ENCODE results near the gene ATF6B.
"Not testable (repeated sequence)": the region's sequence is repeated elsewhere in the genome, so short reads cannot be mapped to it uniquely, and the experiment has no call there.

Gene ATF6B

GRCh38 chr6:32153564-32154513 is 25.8 kb upstream of the ATF6B start, which contains the start of gene PPT2:
Gene PPT2, plus strand, starts transcription at chr6:32154141. Its CDS starts 454 bp downstream, at chr6:32154595.
- DNase-seq, result peak; percentile 85

- no peak for DNase-seq
These were observed 24.9 kb upstream of the ATF6B start for GRCh38 chr6:32152769-32153563.

- DNase-seq, result no peak
These were observed 24.1 kb upstream of the ATF6B start, which contains the start of gene PRRT1 for GRCh38 chr6:32151863-32152768. Gene PRRT1, minus strand, starts transcription at chr6:32151939. Its CDS starts 112 bp downstream, at chr6:32151827.

GRCh38 chr6:32151181-32151862 is 23.3 kb upstream of the ATF6B start:
- peak; percentile 89 for DNase-seq

GRCh38 chr6:32149932-32150870 is 22.2 kb upstream of the ATF6B start:
- DNase-seq, result no peak

GRCh38 chr6:32149092-32149755 is 21.2 kb upstream of the ATF6B start:
- DNase-seq, result no peak

GRCh38 chr6:32148289-32149091 is 20.4 kb upstream of the ATF6B start:
- no peak for DNase-seq

- no peak for DNase-seq
These were observed 19.5 kb upstream of the ATF6B start for GRCh38 chr6:32147401-32148132.

- no peak for DNase-seq
These were observed 18.6 kb upstream of the ATF6B start for GRCh38 chr6:32146687-32147086.

- DNase-seq, result no peak
These were observed 18.2 kb upstream of the ATF6B start for GRCh38 chr6:32146287-32146686.

GRCh38 chr6:32144238-32144637 is 16.2 kb upstream of the ATF6B start:
- DNase-seq, result not testable (repeated sequence)

- no peak for DNase-seq
These were observed 12.5 kb upstream of the ATF6B start for GRCh38 chr6:32140420-32141046.

- no peak for DNase-seq
These were observed 11.5 kb upstream of the ATF6B start for GRCh38 chr6:32139590-32139989.

- no peak for DNase-seq
These were observed 9.4 kb upstream of the ATF6B start for GRCh38 chr6:32137454-32137853.

- no peak for DNase-seq
These were observed 5.7 kb upstream of the ATF6B start for GRCh38 chr6:32133786-32134185.

GRCh38 chr6:32132110-32132509 is 4.1 kb upstream of the ATF6B start:
- no peak for DNase-seq

GRCh38 chr6:32131439-32131948 is 3.4 kb upstream of the ATF6B start:
- DNase-seq, result no peak
